HL-60/S4 treated with retinoic acid at 250 ng/mL for 4 days and 3 days (cell line): ENCODE data around the gene MTMR3.

ENCODE experiments used
- in situ Hi-C: fragments of 300-500 bp; cut with MboI; formaldehyde crosslinking; loops from 2 replicates; pipeline ENCODE4 v1.7.0; 2022; ENCODE audit warnings: low sequenced_read_pairs

Gene MTMR3

DNA sequence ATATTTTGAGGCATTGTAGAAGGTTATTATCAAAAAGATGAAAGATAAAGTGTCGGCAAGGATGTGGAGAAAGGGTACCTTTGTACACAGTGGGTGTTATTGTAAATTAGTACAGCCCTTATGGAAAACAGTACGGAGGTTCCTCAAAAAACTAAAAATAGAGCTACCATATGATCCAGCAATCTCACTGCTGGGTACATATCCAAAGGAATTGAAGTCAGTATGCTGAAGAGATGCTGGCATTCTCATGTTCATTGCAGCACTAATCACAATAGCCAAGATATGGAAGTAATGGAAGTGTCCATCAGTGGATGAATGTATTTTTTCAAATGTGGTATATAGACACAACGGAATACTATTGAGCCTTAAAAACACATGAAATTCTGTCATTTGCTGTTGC is 15.1 kb upstream of the MTMR3 start:
- in situ Hi-C loops, result no loop called here

GRCh38 chr22:29870574-29870973 is 12.4 kb upstream of the MTMR3 start:
- in situ Hi-C loops, result no loop called here

DNA sequence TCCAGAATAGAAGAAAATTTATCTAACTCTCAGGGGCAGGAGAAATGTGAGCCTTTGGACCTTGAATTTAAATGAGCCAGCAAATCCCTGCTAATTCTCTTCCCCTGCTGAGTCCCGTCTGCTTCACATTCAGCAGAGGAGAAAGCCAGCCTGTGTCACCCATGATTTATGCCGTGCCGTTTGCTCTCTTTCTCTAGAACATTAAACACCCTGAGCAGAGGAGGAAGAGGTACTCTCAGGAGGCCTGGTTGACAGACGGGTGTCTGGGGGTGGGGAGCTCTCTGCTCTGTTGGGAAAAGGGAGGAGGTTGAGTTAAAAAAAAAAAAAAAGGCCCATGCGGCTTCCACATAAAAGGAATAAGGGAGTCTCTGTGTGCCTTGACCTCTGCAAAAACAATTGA is 11.3 kb upstream of the MTMR3 start:
- in situ Hi-C loops, result no loop called here

- in situ Hi-C loops, result no loop called here
These were observed 10.7 kb upstream of the MTMR3 start for GRCh38 chr22:29872144-29872893.

DNA sequence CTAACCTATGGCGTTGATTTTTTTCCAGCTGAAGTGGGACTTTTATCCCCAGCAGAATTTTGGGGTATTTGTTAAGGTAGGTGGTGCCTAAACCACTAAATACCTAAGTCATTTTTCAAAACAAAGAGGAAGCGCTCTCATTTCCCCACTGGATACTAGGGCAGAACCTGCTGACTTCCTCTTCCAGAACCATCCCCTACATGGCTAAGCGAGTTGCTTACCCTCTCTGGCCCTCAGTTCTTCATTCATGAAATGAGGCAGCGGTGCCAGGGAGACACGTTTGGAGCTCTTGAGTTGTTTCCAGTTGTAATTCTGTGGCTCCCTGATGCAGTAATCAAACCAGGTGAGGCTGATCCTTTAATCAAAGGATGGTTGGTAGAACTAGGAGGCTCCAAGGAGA is 10.0 kb upstream of the MTMR3 start:
- in situ Hi-C loops, result no loop called here

- in situ Hi-C loops, result no loop called here
These were observed 9.0 kb upstream of the MTMR3 start for GRCh38 chr22:29873943-29874342.

DNA sequence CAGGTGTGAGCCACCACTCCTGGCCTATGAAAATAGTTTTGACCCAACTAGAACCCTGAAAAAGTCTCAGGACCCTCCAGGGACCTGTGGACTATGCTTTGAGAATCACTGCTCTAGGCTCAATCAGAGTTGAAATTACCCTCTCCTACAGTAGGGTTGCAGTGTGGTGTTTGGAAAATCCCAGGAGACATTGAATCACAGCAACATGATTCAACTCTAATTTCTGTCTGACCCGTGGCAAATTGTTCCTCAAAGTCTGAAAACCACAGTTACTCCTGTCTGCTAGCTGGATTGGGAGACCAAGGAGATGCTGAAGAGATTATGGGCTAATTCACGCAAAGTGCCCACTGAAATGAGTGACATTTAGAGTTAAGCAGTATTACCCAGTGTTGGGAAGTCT is 5.4 kb upstream of the MTMR3 start:
- in situ Hi-C loops, result no loop called here

GRCh38 chr22:29879753-29880152 is 3.2 kb upstream of the MTMR3 start:
- in situ Hi-C loops, result no loop called here

- in situ Hi-C loops, result no loop called here
These were observed 294 bp upstream of the MTMR3 start for GRCh38 chr22:29882716-29883044.

- in situ Hi-C loops, result no loop called here
These were observed 762 bp downstream of the MTMR3 start for GRCh38 chr22:29883775-29884097.

DNA sequence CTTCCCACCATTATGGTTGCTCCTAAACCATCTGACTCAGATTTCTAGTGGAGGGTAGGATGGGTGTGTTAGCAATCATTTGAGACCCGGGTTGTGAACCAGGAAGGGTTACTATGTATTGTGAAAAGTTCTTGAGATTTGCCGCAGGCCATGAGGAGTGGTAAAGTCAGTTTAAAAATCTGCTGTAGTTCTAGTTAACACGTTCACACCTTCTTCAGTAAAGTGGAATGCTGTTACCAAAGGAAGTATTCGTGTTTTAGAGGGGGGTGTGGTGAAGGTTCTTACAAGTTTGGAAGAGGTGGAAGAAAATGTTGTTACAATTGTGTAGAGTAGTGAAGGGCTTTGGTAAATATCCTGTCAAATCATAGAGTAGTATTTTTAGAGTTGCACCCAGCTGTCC is 2.6 kb downstream of the MTMR3 start:
- in situ Hi-C loops, result no loop called here

GRCh38 chr22:29886596-29886995 is 3.6 kb downstream of the MTMR3 start:
- in situ Hi-C loops, result no loop called here

- in situ Hi-C loops, result no loop called here
These were observed 4.4 kb downstream of the MTMR3 start for GRCh38 chr22:29887358-29887757.

- in situ Hi-C loops, result no loop called here
These were observed 7.8 kb downstream of the MTMR3 start for GRCh38 chr22:29890760-29891159.

DNA sequence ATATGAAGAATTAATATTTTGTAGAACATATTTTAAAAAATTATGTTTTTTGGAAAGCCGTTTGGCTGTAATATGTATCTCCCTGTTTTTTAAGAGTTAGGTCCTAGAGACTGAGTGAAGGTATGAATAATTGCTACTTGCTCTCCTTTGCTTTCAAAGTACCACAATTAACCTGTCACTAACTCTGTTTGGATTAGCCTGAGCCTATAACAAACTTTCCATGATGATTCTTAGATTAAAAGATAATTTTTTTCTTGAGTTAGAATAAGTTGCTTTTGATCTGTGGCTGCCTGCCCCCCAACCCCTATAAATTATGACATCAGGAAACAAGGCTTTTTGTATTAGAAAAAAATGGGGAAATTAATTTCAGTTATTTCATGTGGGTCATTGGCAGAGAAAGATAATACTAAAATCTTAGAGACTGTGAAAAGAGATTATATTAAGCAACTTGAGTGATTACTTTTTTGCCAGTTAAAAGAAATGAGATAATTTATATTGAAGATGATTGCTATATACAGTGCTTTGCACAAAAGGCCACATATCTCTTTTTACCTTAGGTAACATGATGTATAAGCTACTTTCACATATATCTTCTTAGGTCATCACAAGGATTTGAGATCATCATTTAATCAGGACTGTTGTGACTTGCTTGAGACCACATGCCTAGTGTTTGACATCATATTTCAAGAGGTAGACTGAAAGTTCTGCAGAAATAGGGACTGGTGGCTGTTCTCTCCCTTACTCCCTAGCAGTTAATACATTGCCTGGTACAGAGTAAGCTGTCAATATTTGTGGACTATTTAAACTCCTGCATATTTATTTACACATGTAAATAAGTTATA is 9.6 kb downstream of the MTMR3 start:
- in situ Hi-C loops, result no loop called here

DNA sequence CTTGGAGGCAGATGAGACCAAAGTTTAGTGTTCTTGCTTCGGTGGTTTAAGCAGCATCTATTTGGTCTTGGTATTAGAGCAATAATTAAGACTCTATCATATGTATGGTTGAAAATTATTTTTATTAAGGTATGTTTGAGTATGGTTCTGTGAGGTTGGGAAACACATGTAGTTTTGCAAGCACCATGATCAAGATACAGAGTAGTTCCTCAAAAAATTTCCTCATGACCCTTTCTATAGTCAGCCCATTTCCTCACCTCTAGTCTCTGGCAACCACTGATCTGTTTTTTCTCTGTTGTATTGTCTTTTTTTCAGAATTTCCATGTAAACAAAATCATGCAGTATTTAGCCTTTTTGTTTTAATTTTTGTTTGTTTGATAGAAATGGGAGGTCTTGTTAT is 18.4 kb downstream of the MTMR3 start:
- in situ Hi-C loops, result no loop called here

GRCh38 chr22:29903371-29903770 is 20.4 kb downstream of the MTMR3 start:
- in situ Hi-C loops, result no loop called here

GRCh38 chr22:29904020-29904419 is 21.0 kb downstream of the MTMR3 start:
- in situ Hi-C loops, result no loop called here

DNA sequence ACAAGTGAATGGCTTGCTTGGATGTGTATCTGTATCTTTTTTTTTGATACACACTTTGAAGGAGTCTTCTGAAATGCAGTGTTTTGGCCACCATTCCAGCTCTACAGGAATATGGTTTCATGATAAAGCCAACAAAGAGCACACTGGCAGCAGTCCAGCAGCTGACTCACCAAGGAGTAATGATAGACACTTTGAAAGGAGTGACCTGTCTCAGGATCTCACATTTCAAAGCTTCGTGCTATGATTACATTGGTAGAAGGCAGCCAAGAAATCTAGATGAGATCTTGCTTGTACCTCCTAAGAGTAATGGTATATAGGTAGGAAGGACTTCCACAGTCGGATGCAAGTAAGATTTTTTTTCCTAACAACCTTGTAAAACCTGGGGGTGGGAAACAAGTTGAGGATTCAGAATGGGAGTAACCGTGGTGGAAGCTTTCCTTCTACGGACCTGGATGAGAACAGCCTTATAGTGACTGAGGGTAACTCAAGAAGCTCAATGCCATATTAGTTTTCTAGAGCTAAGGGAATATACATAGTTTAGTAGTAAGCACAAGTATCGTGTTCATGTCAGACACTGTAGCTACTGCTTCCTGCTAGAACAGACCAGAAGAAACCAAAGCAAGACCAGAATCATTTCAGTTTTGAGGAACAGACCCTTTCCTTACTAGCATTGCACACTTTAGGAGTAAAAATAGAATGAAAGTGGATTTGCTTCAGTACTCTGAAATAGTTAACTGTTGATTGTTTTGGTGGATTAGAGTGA is 25.0 kb downstream of the MTMR3 start:
- in situ Hi-C loops, result no loop called here

DNA sequence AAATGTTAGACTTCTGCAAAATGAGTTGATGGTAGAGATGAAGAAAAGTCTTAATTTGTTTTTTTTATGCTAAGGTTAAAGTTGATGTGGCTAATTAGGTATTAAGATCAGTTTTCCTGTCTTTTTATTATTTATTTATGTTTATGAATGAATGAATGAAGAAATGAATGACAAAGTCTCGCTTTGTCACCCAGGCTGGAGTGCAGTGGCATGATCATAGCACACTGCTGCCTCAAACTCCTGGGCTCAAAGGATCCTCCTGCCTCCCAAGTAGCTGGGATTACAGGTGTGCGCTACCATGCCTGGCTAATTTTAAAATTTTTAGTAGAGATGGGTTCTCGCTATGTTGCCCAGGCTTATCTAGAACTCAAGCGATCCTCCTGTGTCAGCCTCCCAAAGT is 29.2 kb downstream of the MTMR3 start:
- in situ Hi-C loops, result no loop called here

GRCh38 chr22:29912605-29913398 is 29.8 kb downstream of the MTMR3 start:
- in situ Hi-C loops, result no loop called here
